ENCODE data around the gene FREM1.

The FREM1 gene

GRCh38 chr9:14891332-14891731 is 18.9 kb downstream of the FREM1 start:
- H3K9ac ChIP-seq (ENCODE audit: low read length), result no peak overlapping the region
- H3K27me3 ChIP-seq (ENCODE audit: control insufficient read depth in 1 of 2, insufficient read depth in 2 of 2, low read length in 2 of 2), result no peaks in the 10 kb centered on the region
- peaks cover 5% of the 10 kb centered on the region for H3K4me1 ChIP-seq (ENCODE audit: insufficient read depth, low read length)
- H3K36me3 ChIP-seq (ENCODE audit: insufficient read depth, low read length), result no peaks in the 10 kb centered on the region
- H3K4me3 ChIP-seq (ENCODE audit: low read depth in 1 of 2, low read length in 2 of 2), result no peak overlapping the region
- no peaks in the 10 kb centered on the region for H3K9me3 ChIP-seq (ENCODE audit: low read length)
- H3K27ac ChIP-seq (ENCODE audit: low read depth, low read length), result no peak overlapping the region

- Histone ChIP-seq H3K27me3 (ENCODE audit: control insufficient read depth in 1 of 2, insufficient read depth in 2 of 2, low read length in 2 of 2) (no peaks in the 10 kb centered on the region), H3K9ac (ENCODE audit: low read length) (no peak overlapping the region), H3K36me3 (ENCODE audit: insufficient read depth, low read length) (no peaks in the 10 kb centered on the region), H3K27ac (ENCODE audit: low read depth, low read length) (no peak overlapping the region), H3K4me1 (ENCODE audit: insufficient read depth, low read length) (peaks cover 5% of the 10 kb centered on the region), H3K4me3 (ENCODE audit: low read depth in 1 of 2, low read length in 2 of 2) (no peak overlapping the region), H3K9me3 (ENCODE audit: low read length) (no peaks in the 10 kb centered on the region)
Measured at GRCh38 chr9:14889451-14889850, 20.8 kb downstream of the FREM1 start.

GRCh38 chr9:14888875-14889274 is 21.4 kb downstream of the FREM1 start:
- no peak overlapping the region for H3K27ac ChIP-seq (ENCODE audit: low read depth, low read length)
- H3K4me3 ChIP-seq (ENCODE audit: low read depth in 1 of 2, low read length in 2 of 2), result no peak overlapping the region
- H3K36me3 ChIP-seq (ENCODE audit: insufficient read depth, low read length), result no peaks in the 10 kb centered on the region
- H3K9ac ChIP-seq (ENCODE audit: low read length), result no peak overlapping the region
- no peaks in the 10 kb centered on the region for H3K27me3 ChIP-seq (ENCODE audit: control insufficient read depth in 1 of 2, insufficient read depth in 2 of 2, low read length in 2 of 2)
- H3K9me3 ChIP-seq (ENCODE audit: low read length), result no peaks in the 10 kb centered on the region
- peaks cover 6% of the 10 kb centered on the region for H3K4me1 ChIP-seq (ENCODE audit: insufficient read depth, low read length)

- peaks cover 12% of the 10 kb centered on the region for H3K4me1 ChIP-seq (ENCODE audit: insufficient read depth, low read length)
- no peaks in the 10 kb centered on the region for H3K36me3 ChIP-seq (ENCODE audit: insufficient read depth, low read length)
- no peak overlapping the region for H3K4me3 ChIP-seq (ENCODE audit: low read depth in 1 of 2, low read length in 2 of 2)
- H3K27me3 ChIP-seq (ENCODE audit: control insufficient read depth in 1 of 2, insufficient read depth in 2 of 2, low read length in 2 of 2), result no peaks in the 10 kb centered on the region
- H3K9me3 ChIP-seq (ENCODE audit: low read length), result no peaks in the 10 kb centered on the region
- H3K9ac ChIP-seq (ENCODE audit: low read length), result no peak overlapping the region
- H3K27ac ChIP-seq (ENCODE audit: low read depth, low read length), result no peak overlapping the region
Measured at GRCh38 chr9:14888272-14888671, 22.0 kb downstream of the FREM1 start.

GRCh38 chr9:14887149-14887548 is 23.1 kb downstream of the FREM1 start:
- Histone ChIP-seq H3K27me3 (ENCODE audit: control insufficient read depth in 1 of 2, insufficient read depth in 2 of 2, low read length in 2 of 2) (no peaks in the 10 kb centered on the region), H3K4me3 (ENCODE audit: low read depth in 1 of 2, low read length in 2 of 2) (no peak overlapping the region), H3K9ac (ENCODE audit: low read length) (no peak overlapping the region), H3K4me1 (ENCODE audit: insufficient read depth, low read length) (peaks cover 15% of the 10 kb centered on the region), H3K27ac (ENCODE audit: low read depth, low read length) (no peak overlapping the region), H3K9me3 (ENCODE audit: low read length) (no peaks in the 10 kb centered on the region), H3K36me3 (ENCODE audit: insufficient read depth, low read length) (no peaks in the 10 kb centered on the region)

- Histone ChIP-seq H3K9ac (ENCODE audit: low read length) (no peak overlapping the region), H3K4me3 (ENCODE audit: low read depth in 1 of 2, low read length in 2 of 2) (no peak overlapping the region), H3K27ac (ENCODE audit: low read depth, low read length) (no peak overlapping the region), H3K27me3 (ENCODE audit: control insufficient read depth in 1 of 2, insufficient read depth in 2 of 2, low read length in 2 of 2) (no peaks in the 10 kb centered on the region), H3K36me3 (ENCODE audit: insufficient read depth, low read length) (no peaks in the 10 kb centered on the region), H3K4me1 (ENCODE audit: insufficient read depth, low read length) (peaks cover 30% of the 10 kb centered on the region), H3K9me3 (ENCODE audit: low read length) (no peaks in the 10 kb centered on the region)
Measured at GRCh38 chr9:14883310-14883944, 26.8 kb downstream of the FREM1 start.

GRCh38 chr9:14882090-14882489 is 28.1 kb downstream of the FREM1 start:
- Histone ChIP-seq H3K4me1 (ENCODE audit: insufficient read depth, low read length) (peaks cover 28% of the 10 kb centered on the region), H3K27ac (ENCODE audit: low read depth, low read length) (no peak overlapping the region), H3K36me3 (ENCODE audit: insufficient read depth, low read length) (no peaks in the 10 kb centered on the region), H3K4me3 (ENCODE audit: low read depth in 1 of 2, low read length in 2 of 2) (no peak overlapping the region), H3K9ac (ENCODE audit: low read length) (no peak overlapping the region), H3K27me3 (ENCODE audit: control insufficient read depth in 1 of 2, insufficient read depth in 2 of 2, low read length in 2 of 2) (no peaks in the 10 kb centered on the region), H3K9me3 (ENCODE audit: low read length) (no peaks in the 10 kb centered on the region)

- no peaks in the 10 kb centered on the region for H3K36me3 ChIP-seq (ENCODE audit: insufficient read depth, low read length)
- H3K9ac ChIP-seq (ENCODE audit: low read length), result no peak overlapping the region
- no peaks in the 10 kb centered on the region for H3K9me3 ChIP-seq (ENCODE audit: low read length)
- H3K27ac ChIP-seq (ENCODE audit: low read depth, low read length), result no peak overlapping the region
- H3K4me1 ChIP-seq (ENCODE audit: insufficient read depth, low read length), result peaks cover 25% of the 10 kb centered on the region
- H3K27me3 ChIP-seq (ENCODE audit: control insufficient read depth in 1 of 2, insufficient read depth in 2 of 2, low read length in 2 of 2), result no peaks in the 10 kb centered on the region
- H3K4me3 ChIP-seq (ENCODE audit: low read depth in 1 of 2, low read length in 2 of 2), result no peak overlapping the region
Measured at GRCh38 chr9:14881006-14881405, 29.2 kb downstream of the FREM1 start.

GRCh38 chr9:14870090-14870489 is 40.1 kb downstream of the FREM1 start:
- Histone ChIP-seq H3K9ac (ENCODE audit: low read length) (no peak overlapping the region), H3K9me3 (ENCODE audit: low read length) (no peaks in the 10 kb centered on the region), H3K4me3 (ENCODE audit: low read depth in 1 of 2, low read length in 2 of 2) (no peak overlapping the region), H3K27ac (ENCODE audit: low read depth, low read length) (no peak overlapping the region), H3K4me1 (ENCODE audit: insufficient read depth, low read length) (peaks cover 45% of the 10 kb centered on the region), H3K36me3 (ENCODE audit: insufficient read depth, low read length) (no peaks in the 10 kb centered on the region), H3K27me3 (ENCODE audit: control insufficient read depth in 1 of 2, insufficient read depth in 2 of 2, low read length in 2 of 2) (no peaks in the 10 kb centered on the region)

- no peak overlapping the region for H3K9ac ChIP-seq (ENCODE audit: low read length)
Measured at GRCh38 chr9:14869671-14870070, 40.6 kb downstream of the FREM1 start.

GRCh38 chr9:14868772-14869583 is 41.2 kb downstream of the FREM1 start:
- H3K4me1 ChIP-seq (ENCODE audit: insufficient read depth, low read length), result peaks cover 53% of the 10 kb centered on the region
- H3K9me3 ChIP-seq (ENCODE audit: low read length), result no peaks in the 10 kb centered on the region
- no peaks in the 10 kb centered on the region for H3K36me3 ChIP-seq (ENCODE audit: insufficient read depth, low read length)
- H3K9ac ChIP-seq (ENCODE audit: low read length), result no peak overlapping the region
- H3K4me3 ChIP-seq (ENCODE audit: low read depth in 1 of 2, low read length in 2 of 2), result no peak overlapping the region
- no peaks in the 10 kb centered on the region for H3K27me3 ChIP-seq (ENCODE audit: control insufficient read depth in 1 of 2, insufficient read depth in 2 of 2, low read length in 2 of 2)
- H3K27ac ChIP-seq (ENCODE audit: low read depth, low read length), result no peak overlapping the region

More at GRCh38 chr9:14869671-14870070, 40.6 kb downstream of the FREM1 start:
- Histone ChIP-seq H3K27me3 (ENCODE audit: control insufficient read depth in 1 of 2, insufficient read depth in 2 of 2, low read length in 2 of 2) (no peaks in the 10 kb centered on the region), H3K27ac (ENCODE audit: low read depth, low read length) (no peak overlapping the region), H3K4me1 (ENCODE audit: insufficient read depth, low read length) (peaks cover 49% of the 10 kb centered on the region), H3K4me3 (ENCODE audit: low read depth in 1 of 2, low read length in 2 of 2) (no peak overlapping the region), H3K36me3 (ENCODE audit: insufficient read depth, low read length) (no peaks in the 10 kb centered on the region), H3K9me3 (ENCODE audit: low read length) (no peaks in the 10 kb centered on the region)

GRCh38 chr9:14868418-14868771 is 41.8 kb downstream of the FREM1 start:
- no peaks in the 10 kb centered on the region for H3K9me3 ChIP-seq (ENCODE audit: low read length)
- no peak overlapping the region for H3K4me3 ChIP-seq (ENCODE audit: low read depth in 1 of 2, low read length in 2 of 2)
- no peak overlapping the region for H3K27ac ChIP-seq (ENCODE audit: low read depth, low read length)
- no peaks in the 10 kb centered on the region for H3K27me3 ChIP-seq (ENCODE audit: control insufficient read depth in 1 of 2, insufficient read depth in 2 of 2, low read length in 2 of 2)
- peaks cover 58% of the 10 kb centered on the region for H3K4me1 ChIP-seq (ENCODE audit: insufficient read depth, low read length)
- H3K36me3 ChIP-seq (ENCODE audit: insufficient read depth, low read length), result peaks cover 6% of the 10 kb centered on the region
- no peak overlapping the region for H3K9ac ChIP-seq (ENCODE audit: low read length)
